Hypothalamus (tissue), 51 donors: ENCODE results near the gene ACOT13.
A peak's percentile ranks its signal among the peaks of the same experiment; 100 is the strongest.
"Not testable (repeated sequence)": the region's sequence is repeated elsewhere in the genome, so short reads cannot be mapped to it uniquely, and the experiment has no call there.

Experiments
- DNase-seq, 51 donors: peaks; one replicate each; lab custom pipeline; 2025; lab: John Stamatoyannopoulos, UW

The ACOT13 gene

DNA sequence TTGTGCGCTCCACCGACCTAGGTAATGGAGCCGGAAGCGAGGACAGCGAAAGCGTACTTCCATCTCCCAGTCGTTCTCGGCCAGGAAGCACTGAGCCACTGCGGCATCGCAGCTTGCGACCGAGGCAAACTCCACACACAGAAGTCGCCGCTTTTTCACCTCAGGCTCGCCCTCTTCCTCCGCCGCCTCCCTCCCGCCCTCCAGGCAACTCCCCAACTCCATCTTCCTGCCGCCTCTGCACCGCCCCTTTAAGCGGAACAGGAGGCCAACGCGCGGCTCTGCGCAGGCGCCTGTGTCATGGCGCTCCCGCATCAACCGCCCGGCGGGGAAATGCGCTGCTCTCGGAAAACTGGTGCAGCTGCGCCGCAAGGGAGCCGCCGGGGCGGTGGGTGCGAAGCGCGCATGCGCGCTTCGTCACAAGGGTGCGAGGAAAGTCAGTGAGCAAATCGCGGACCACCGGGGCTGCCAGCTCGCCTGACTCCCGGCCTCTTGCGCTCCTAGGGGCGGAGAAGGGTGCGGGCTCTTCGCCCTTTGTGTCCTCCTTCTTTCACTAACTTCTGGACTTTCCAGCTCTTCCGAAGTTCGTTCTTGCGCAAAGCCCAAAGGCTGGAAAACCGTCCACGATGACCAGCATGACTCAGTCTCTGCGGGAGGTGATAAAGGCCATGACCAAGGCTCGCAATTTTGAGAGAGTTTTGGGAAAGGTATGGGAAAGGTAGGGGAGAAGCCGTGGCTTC, at the start of gene ACOT13, which contains the start of gene TDP2:
Gene ACOT13 (plus strand): TSS at position 437 of the 737 bp plus-strand sequence. CDS start 187 bp downstream, at position 624.
Gene TDP2 (minus strand): TSS at position 259 of the 737 bp plus-strand sequence. CDS start 37 bp downstream, at position 222.
- peak; percentile 71 to 96 (median 90) for DNase-seq

DNA sequence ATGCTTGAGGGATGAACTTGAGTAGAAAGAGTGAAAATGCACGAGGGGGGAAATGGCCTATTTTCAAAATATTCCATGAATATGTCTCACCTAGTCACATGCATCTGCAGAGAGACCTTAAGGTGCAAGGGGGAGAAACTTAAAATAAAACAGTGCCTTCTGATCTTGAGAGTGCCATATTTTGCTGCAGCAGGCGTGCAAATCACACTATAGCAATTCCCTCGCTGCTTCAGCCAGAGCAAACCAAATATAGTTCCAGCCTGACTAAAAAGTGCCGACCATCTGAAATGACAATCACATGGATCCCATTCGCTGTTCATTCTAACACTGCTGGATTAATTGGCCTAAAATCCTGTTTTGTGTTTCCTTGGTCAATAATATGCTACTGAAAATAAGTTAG, 47.2 kb upstream of the ACOT13 start:
- DNase-seq: no peak

DNA sequence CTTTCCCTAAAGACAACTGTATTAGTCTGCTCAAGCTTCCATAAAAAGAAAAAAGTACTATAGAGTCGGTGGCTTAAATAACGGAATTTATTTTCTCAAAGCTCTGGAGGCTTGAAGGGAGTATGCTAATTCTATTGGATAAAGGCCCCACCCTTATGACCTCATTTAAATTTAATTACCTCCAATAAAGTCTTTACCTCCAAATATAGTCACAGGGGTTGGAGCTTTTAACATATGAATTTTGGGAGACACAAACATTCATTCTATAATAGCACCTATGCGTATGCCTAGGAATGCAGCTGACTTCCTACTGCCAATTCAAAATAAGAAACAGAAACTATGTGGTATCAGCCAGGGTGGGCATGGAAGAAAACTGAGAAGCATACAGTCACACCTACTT, 46.2 kb upstream of the ACOT13 start:
- DNase-seq: no peak

DNA sequence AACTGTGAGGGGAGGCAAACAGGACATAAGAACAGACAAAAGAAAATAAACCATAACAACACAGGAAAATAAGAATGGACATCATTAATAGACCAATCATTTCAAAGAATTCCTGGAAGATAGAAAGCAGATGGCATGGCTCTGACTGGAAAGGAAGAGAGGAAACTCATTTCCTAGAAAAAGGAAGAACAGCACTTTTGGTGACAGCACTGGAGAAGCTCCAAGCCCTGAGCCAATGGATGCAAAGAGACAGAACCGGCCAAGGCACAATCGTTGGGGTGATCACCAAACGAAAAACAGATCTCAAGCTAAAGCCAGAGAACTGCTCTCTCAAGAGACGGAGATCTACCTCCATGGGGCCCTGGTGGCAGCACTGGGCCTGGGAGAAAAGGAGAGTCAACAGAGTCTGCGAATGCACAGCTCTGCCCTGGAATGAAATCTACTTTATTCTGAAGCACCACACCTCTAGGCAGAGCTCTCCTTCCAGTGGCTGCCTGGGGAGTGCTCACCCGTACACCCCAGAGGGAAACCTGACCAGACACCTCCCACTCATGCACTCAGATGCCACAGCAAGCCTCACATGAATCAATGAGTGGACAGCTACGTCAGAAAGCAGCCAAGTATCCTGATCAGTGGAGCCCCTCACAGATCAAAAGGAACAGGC, 45.1 kb upstream of the ACOT13 start:
- DNase-seq: no peak

DNA sequence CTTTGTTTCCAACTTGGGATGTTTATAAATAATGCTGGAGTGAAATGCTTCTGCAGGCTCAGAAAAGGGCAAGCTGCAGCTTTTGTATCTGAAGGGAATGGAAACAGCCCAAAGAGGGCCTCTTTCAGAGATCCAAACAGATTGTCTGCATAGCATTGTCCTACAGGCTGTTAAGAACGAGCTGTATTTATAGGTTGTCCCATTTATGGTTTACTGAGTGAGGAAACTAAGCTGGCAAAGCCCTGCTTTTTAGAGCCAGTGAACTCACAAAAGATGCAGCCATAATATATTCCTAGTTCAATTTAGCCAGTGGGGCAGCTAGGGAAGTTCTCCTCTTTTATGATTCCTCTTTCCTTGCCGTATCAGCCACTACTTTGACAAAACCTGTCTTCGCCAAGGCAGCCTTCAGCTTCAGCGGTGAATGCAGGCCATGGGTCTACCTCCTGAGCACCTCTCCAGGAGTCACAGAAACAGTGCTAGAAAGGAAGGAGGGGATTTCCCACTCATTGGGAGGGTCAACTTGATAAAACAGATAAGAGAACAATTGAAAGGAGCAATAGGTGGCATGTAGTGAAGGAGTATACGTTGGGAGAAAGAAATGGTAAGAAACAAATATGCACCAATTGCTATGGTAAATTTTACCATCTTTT, 35.9 kb upstream of the ACOT13 start:
- DNase-seq: peak in 2 of 51 donors; percentile 9 to 10

DNA sequence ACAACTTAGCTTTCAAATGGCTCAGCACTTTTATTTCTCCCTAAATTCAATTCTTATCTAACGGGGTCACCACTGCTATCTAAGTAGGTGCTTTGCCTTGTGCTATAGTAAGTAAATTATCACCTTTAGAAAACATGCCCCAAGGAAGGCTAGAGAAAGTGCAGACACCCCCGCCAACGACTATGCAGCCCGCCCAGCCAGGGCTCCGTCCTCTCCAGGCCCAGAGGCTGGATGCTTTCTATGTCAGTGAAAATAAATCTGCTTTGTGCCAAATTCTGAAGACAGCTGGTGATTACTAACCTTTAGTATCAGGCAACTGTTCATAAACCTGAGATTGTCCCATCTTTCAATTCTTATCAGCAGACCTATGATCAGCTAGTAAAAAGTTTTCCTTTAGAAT, 35.2 kb upstream of the ACOT13 start:
- no peak for DNase-seq

DNA sequence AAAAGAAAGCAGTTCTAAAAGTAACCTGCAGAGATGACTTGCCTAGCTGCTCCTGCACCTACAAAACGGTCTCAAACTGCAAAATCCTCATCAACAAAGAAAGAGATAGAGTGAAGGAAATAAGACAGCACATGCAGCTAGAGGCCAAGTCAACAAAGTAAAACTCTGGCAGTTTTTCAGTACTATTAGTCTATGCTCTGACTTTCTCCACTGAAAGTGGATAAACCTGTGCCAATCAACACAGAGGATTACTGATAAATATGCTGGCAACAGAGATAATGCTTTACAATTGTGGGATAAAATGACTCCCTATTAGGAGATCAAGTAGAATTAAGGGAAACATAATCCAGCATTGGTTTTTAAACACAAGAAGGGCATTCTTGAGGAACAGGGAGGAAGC, 34.3 kb upstream of the ACOT13 start:
- no peak for DNase-seq

DNA sequence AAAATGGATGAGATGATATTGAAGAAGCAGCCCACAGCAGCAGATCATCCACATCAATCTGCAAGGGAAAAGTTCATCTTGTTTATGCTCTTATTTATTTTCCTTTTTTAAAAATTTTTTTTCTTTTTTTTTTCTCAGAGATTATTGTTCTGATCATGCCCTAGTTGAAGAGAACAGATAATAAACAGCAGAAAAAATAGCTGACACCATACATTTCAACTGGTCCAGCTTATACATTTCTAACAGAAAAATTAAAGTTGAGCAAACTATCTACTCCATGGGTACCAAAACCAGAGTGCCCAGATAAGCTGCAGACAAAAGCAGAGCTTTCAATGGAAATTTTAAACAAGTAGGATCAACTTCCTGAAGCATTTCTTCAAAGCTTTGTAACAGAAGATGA, 30.2 kb upstream of the ACOT13 start:
- no peak for DNase-seq

DNA sequence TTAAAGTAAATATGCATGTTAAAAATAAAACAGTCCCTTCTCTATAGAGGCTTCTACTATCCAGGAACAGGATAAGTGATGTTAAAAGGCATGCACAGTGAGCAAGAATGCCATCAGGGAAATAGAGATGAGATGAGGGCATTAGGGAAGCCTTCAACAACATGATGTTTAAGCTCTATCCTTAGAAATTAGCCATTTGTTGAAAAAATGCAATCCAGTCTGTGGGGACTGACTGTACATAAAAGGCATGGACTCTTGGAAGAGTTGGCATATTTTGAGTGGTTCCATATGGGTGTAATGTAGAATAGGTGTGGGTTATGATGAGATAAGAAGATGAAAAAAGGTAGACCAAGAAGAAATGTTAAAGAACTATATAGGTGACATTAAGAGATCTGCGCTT, 26.7 kb upstream of the ACOT13 start:
- DNase-seq: no peak

DNA sequence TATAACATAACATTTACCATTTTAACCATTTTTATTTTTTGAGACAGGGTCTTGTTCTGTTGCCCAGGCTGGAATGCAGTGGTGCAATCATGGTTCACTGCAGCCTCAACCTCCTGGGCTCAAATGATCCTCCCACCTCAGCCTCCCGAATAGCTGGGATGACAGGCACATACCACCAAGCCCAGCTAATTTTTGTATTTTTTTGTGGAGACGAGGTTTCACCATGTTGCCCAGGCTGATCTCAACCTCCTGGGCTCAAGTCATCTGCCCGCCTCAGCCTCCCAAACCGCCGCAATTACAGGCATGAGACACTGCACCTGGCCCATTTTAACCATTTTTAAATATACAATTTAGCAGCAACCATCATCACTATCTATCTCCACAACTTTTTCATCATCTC, 26.2 kb upstream of the ACOT13 start:
- not testable (repeated sequence) for DNase-seq

DNA sequence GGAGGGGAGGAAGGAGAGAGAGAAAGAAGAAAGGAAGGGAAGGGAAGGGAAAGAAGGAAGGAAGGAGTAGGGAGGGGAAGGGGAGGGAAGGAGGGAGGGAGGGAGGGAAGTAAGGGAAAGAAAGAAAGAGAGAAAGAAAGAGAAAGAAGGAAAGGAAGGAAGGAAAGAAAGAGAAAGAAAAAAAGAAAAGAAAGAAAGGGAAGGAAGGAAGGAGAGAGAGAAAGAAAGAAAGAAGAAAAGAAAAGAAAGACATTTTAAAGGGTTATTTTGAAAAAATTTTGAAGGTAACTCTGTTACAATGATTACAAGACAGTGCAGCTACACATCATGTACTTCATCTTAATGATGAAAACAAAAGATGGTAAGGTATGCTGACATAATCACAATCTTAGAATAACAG, 24.8 kb upstream of the ACOT13 start:
- no peak for DNase-seq

DNA sequence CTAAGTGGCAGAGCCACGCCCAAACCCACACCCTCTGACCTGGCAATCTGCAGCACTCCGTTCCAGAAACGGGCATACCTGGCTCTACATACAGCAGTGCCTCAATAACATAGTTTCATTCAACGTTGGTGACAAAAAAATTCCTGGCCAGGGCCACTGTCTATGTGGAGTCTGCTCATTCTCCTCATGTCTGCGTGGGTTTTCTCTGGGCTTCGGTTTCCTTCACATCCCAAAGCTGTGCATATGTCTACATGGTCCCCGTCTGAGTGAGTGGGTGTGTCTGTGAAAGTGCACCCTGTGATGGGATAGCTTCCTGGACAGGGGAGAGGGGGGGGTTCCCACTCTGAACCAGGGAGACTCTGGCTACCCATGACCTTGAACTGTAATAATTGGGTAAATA, 23.0 kb upstream of the ACOT13 start:
- DNase-seq: peak in 1 of 51 donors; percentile 6

DNA sequence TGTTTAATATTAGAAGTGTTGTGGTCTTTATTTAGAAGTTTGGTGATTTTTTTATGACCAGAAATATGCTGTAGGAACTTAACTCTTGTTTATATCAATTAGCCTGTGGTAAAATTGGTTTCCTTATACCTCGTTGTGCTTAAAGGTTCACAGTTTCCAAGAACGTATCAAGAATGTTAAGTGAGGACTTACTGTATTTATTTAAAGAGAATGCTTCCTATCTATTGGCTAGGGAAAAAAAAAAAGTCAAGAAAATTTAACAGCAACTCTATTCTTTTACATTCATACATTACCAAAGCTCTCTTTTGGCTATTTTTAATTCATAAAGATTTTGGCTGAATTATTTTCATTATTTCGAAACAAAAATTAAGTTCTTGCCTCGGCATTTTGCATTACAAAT, 22.5 kb upstream of the ACOT13 start:
- DNase-seq: no peak

DNA sequence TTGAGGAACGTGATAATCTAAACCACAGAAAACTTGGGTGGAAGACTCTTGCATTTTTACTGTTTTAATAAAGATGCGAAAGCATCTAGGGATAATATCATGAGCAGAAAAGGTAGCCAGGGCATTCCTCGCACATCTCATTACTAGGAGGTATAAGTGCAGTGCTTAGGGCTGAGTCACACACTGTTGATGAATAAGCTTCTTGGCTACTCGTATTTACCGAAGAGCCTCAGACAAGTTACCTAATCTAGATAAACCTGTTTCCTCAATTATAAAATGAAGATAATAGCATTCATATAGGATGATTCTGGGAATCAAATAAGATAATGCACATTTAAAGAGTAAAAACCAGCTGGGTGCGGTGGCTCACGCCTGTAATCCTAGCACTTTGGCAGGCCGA, 20.1 kb upstream of the ACOT13 start:
- no peak for DNase-seq

DNA sequence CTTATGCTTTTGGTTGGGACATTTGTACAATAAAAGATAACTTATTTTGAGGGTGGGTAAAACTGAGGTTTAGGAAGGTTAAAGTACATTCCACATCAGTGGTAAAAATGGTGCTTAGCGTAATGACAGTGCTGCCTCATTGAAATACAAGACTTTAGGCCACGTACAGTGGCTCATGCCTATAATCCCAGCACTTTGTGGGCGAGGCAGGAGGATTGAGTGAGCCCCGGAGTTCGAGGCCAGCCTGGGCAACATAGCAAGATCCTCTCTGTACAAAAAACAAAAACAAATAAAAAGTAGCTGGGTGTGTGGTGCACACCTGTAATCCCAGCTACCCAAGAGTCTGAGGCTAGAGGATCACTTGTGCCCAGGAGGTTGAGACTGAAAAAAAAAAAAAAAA, 18.6 kb upstream of the ACOT13 start:
- no peak for DNase-seq

DNA sequence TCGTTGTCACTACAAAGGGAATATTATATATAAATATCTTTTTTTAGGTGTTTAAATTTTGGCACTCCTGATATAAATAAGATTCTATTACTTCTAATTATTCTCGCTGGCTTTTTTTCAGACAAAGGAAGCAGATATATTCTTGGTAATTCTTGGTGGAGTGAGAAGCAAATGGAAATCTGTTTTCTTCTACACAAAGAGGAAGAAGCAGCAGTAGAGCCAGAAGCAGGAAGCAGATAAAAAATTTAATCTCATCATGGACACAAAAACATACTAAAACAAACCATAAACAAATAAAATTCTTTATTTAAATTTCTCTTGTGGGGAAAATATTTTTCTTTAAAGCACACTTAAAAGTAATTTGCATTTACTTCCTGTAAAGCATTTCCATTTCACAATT, 17.2 kb upstream of the ACOT13 start:
- no peak for DNase-seq

DNA sequence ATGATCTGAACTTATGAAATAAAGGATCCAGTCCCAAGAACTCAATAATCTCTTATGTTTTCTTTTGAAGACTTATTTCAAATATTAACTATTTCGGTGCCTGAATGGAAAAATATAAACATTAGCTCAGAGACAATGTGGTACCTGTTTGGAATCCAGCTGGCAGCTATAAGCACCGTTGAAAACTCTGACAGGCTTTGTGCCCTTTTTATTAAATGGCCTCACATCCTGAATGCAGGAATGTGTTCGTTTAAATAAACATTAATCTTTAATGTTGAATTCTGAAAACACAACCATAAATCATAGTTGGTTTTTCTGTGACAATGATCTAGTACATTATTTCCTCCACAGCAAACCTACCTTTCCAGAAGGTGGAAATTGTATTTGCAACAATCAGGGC, 16.5 kb upstream of the ACOT13 start:
- no peak for DNase-seq

DNA sequence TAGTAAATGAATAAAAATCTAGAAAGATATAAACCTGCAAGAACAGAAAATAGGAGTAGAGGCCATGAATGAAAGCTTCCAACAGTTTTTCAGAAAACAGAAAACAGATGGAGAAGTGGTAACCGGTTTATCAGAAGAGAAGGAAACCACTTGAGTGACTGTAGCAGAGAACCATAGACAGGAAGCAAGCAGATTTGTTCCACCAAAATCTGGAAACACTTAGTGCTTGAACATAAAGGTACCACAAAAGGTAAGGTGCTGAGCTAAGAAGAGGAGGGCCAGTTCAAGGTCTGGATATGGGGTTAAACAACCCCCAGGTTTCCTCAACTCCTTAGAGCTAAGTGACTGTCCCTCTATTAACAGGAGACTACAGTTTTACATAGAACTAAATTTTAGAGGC, 11.7 kb upstream of the ACOT13 start:
- DNase-seq: no peak

DNA sequence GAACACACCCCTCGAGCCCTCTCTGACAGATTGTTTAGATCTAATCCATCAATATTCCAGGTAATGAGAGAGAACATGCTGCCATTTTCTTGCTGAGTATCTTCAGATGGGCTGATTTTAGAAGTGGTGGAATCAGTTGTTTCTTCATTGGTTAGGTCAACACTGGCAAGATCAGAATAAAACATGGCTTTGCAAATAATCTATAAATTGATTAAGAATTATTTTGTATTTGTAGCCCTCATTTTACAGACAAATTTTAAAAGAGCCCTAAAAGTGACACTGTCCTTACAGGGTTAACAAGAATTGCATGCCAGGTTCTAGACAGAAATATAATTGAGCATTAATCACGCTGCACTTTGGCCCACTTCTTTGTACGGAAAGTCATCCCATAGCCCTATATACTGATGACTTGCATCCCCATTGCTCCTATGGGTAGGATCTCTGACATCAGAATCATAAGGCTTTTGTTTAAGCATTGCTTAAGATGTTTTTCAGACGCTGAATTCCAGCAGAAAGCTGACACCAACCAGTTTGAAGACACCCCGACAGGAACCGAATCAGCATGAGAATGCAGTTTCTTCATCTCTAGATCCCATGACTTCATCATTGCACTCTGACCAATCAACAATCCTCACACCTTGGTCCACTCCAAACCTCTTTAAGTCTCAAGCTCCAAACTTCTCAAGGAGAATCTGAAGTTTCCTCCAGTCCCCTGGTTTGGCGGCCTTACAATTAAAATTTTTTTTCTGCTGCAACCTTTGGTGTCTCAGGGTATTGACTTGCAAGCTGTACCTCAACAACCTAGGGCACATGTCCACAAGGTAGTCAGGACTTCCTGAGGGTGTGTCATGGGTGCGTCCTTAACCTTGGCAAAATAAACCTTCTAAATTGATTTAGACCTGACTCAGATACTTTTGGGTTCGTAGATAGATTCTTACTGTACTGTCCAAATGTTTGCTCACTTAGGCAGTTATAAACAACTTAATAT, 8.0 kb upstream of the ACOT13 start:
- DNase-seq: no peak

DNA sequence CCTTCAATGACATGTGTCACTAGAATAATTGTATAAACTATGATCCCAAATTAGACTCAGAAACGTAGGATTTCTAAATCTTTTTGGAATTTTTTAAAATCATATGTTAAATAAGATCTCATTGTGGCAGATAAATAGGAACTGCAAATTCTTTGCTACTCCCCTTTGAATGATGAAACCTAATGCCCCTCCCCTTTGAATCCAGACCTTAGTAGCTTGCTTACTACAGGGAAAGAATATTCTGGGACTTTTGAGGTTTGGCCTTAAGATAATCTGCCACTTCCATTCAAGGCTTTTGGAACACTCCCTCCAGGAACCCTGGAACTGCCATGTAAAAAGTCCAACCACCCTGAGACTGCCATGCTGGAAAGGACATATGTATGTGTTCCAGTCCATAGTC, 7.3 kb upstream of the ACOT13 start:
- DNase-seq: no peak

DNA sequence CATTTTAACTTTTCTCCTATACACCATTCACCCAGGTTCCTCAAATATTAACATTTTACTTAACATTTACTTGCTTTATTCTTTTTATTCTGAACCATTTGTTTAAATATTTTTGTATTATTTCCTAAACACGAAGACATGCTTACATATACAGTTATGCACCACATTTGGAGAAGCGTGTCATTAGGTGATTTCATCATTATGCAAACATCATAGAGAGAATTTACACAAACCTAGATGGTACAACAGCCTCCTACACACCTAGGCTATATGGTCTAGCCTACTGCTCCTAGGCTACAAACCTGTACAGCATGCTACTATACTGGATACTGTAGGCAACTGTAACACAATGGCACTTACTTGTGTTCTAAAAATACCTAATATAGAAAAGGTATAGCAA, 6.8 kb upstream of the ACOT13 start:
- no peak for DNase-seq
